GM19193 (cell line): ENCODE data around the gene GAB2.

Source experiments
- POLR2A ChIP-seq: IDR thresholded peaks from 4 replicates; pipeline ENCODE4 v1.6.1; 2011; ENCODE audit not compliant: insufficient read depth, insufficient read length; ENCODE audit errors: extremely low read depth

GAB2 gene

DNA sequence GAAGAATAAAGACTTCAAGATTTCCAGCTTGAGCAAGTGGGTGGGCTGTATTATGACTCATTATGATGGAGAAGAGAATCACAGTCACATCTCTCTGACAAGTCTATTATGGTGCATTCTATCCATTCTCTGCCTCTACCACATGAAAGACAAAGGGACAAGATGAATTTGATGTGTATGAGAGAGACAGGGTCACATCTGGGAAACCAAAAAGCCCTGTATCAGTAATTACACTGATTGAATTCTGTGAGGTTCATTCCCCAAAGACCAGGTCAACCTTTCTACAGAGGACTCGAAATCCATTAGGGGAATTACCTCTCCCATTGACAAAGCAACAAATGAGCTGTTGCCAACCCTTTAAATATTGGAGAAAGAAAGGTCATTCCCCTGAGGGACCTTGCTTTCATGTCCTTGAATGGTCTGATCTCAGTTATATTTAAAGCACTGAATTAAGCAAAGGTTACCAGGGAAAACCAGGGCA, 119.3 kb downstream of the GAB2 start:
- TF ChIP-seq POLR2A: no peak

DNA sequence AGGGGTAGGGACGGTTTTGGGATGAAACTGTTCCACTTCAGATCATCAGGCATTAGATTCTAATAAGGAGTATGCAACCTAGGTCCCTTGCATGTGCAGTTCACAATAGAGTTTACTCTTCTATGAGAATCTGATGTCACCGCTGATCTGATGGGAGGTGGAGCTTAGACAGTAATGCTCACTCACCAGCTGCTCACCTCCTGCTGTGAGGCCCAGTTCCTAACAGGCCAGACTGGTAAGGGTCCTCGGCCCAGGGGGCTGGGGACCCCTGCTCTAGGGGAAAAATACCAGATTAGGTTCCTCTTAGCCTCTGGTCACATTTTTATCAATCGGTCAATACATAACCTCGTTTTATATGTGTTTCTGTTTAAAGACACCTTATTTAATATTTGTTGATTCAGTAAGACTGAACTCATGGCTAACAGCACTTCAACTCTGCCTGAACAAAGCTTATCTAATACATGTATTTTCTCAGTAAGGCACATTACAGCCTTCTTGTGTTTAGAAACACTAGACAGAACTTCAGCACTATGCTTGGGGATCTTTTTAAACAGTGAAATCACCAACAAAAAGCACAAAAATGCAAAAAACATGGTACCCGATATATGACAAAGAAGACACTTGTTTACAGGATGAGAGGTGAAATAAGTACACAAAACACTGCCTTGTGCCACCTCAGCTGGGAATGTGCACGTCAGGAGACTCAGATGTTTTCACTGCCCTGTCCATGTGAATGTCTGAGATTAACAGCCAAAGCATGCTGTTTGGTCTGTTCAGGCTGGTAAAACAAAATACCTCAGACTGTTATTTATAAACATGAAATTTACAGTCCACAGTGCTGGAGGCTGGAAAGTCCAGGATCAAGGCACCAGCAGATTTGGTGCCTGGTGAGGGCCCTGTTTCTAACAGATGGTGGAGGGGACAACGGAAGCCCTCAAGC, 121.4 kb downstream of the GAB2 start:
- TF ChIP-seq POLR2A: no peak

DNA sequence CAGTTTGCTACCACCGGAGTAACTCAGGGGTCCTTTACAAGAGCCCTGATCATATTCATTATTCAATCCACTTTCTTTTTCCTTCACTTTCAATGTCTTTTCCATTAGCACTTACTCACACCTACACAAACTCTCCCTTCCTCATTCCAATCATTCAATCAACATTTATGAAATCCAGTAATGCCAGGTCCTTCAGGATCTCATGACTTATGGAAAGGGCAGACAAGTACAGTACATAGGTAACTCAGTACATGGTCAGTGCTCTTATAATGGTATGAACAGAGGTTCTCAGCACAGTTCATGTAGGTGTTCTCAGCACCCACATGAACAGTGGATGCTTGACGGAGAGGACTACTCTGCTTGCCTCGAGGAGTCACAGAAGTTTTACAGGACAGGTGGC, 122.3 kb downstream of the GAB2 start:
- TF ChIP-seq POLR2A: no peak

DNA sequence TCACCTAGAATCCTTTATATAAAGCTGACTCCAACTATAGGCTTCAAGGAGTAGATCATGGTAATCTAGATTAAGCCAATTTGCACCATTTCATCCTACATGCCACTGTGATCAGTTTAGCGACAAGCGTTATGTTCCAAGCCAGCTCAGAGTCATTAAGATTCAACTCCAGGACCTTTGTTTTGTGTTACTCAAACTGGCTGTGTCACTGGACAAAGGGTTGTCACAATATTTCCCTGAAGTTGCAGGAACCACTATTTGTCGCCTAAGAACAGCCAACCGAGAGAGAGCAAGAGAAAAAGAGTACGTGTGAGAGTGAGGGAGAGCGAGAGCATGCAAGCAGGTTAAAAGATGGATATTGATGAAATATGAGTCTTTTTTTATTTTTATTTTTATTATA, 124.1 kb downstream of the GAB2 start:
- no peak for TF ChIP-seq POLR2A

DNA sequence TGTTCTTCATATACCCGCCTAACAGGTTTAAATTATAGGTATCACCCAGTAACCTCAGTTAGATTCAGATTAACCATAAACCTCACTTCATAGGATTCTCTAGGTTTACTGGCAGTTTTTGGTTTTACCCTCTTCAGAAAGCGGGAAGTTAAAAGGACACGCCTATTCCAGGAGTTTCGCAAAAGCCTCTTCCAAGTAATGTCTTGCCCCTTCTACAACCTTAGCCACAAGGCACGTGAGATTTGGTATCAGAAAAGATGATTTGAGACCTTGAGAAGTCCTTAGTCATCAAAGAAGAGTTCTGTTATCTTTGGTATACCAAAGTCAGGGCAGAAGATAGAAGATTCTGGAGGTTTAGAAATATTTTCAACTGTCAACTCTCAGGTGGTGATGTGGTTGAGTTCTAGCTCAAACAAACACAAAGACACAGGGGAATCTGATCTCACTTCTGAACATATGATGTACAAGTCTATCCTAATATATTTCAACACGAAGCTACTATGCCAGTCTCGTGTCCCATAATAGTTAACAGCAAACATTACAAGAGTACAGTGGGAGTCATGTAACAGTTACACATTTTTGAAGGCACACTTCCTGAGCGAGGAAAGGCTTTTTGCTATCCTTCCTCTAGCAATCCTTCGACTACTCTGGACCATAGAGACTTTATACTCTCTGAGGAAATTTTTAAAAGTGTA, 125.4 kb downstream of the GAB2 start:
- TF ChIP-seq POLR2A: no peak

DNA sequence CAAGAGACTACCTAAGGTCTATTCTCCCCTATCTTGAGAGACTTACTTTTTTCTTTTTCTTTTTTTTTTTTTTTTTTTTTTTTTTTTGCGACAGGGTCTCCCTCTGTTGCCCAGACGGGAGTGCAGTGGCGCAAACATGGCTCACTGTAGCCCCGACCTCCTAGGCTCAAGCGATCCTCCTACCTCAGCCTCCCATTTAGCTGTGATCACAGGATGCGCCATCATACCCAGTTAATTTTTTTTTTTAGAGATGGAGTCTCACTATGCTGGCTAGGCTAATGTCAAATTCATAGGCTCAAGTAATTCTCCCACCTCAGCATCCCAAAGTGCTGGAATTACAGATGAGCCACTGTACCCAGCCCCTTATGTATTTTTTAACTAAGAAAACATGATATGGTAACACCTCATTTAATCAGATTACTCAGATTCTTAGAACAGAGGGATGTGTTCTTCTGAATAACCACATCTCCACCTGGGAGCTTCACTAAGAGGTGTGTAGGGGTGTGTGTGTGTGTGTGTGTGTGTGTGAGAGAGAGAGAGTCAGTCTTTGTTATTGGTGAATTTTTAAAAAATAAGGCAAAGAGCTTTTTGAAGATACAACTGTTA, 126.0 kb downstream of the GAB2 start:
- TF ChIP-seq POLR2A: no peak

DNA sequence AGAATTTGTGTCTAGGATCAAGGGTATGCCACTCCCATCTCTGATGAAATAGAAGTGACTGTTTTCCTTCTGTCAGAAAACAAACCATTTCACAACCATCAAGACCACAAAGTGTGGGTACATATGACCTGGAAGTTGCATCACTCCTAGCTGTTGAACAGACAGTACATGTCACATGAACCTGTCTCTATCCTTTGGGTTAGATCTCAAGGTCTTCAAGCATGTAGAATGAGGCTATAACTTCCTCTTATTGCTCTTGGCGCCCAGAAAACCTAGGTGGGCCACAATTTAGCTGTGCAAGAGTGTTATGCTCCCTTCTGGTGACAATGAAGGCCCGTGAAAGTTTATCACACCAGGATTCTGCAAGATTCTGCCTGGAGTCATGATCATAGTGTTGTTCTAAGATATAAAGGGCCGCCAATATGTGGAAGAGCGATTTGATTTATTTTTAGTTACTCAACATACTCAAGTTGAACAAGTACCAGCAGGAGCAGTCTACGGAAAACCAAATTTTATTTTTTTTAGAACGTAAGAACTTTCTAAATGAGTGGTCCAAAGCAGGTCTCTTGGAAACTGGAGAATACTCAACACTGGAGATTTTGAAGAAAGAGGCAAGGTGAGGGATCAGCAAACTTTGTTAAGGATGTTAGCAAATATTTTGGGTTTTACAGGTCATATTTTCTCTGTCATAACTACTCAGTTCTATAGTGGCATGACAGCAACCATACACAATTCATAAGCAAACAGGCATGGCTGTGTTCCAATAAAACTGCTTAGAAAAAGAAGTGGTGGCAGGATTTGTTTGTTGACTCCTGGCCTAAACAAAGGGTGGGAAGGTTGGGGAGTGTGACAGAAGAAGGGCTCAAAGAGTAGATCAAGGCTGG, 127.1 kb downstream of the GAB2 start:
- no peak for TF ChIP-seq POLR2A

DNA sequence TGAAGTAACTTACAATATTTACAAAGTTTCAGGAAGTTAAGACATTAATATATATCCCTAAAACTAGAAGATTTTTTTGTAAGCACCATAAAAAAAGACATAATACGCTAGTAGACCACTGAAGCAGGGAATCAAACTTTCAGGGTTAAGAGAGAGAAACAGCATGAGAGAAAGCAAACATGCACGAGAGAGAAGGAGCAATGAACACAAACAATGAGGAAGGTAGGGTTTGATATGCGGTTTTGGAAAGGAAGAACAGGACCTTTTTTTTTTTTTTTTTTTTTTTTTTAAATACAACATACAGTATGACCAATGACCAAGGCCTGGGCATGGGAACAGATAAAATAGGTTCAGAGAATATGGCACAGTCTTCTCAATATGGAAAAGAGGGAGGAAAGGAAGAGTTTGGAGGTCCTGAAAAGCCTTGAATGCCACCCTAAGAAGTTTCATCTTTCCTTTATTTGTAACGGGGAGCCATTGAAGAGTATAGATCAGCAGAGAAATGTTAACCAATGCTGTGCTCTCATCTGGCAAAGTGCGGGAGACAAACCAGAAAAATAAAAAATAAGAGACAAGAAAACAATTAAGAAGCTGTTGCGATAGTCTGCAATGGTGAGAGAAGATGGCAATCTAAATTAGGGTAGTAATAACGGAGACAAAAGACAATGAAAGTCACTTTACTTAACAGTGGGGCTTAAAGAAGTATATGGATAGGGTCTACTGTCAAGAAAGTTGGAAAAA, 127.9 kb downstream of the GAB2 start:
- no peak for TF ChIP-seq POLR2A

DNA sequence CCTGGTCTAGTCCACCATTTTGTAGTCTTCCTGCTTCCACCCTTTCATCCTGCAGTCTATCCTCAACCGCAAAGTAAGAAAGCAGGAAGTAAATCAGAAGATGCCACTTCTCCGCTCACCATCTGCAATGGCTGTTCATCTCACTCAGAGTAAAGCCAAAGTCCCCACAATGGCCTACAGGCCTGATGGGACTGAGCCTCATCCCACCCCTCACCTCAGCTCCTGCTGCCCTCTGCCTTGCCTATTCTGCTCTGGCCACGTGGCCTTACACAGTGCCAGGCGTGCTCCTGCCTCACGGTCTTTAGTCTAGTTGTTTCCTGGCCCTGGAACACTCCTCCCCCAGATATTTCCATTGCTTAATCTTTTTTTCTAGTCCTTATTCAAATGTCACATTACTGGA, 133.4 kb downstream of the GAB2 start:
- TF ChIP-seq POLR2A: no peak

DNA sequence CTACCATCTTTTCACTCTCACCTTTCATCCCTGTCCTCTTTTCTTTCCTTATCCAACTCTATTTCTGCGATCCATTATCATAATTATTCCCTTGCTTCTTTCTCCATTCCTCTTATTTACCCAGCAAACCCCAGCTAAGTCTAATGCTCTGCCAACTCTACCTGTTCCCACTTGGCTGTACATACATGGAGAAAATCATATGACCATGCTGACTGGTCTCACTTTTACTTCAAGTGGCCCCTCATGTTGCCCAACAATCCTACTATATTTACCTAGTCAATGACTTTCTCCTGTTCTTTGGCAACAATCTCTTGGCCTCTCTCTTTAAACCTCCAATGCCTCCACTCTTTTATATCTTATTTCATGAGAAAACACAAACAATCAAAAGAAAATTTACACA, 134.8 kb downstream of the GAB2 start:
- no peak for TF ChIP-seq POLR2A

DNA sequence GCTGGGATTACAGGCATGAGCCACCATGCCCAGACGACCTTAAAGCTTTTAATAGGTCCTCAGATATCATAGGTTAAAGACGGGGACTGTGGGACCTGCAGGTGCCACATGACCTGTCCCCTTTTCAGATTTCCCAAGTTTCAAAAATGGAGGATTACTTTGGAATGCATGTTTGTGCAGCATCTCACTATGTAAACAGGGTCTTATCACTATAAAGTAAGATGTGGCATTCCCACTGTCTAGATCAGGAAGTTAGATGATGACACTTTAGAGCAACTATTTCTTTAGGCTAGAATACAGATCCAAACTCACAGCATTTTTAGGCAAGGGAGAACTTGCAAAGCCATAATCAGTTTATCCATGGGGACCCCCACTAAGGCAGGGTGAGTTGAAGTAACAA, 136.1 kb downstream of the GAB2 start:
- TF ChIP-seq POLR2A: no peak

DNA sequence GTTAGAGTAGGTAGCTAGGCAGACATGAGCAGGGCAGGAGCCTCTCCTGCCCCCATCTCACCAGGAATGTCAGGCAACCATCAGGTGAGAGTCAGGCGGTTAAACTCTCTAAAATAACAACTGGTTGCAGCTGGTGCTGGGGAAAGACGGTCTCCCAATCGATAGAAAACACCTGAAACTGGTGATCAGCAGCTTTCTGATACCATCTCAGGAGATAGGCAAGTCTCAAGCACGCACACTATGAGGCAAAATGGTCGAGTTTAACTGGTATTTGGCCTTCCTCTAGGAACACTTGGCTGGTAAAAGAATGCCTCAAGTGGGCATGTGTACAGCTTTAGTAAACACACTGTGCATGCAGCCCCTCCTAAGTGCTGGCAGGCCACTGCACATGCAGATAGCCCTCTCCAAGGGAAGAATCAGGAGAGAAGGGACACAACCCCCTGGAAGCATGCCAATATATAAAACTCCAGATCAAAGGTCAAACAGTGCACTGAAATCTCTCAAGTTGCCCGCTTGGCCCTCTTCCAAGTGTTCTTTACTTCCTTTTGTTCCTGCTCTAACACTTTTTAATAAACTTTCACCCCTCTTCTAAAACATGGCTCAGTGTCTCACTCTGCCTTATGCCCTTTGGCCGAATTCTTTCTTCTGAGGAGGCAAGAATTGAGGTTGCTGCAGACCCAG, 140.2 kb downstream of the GAB2 start:
- no peak for TF ChIP-seq POLR2A

DNA sequence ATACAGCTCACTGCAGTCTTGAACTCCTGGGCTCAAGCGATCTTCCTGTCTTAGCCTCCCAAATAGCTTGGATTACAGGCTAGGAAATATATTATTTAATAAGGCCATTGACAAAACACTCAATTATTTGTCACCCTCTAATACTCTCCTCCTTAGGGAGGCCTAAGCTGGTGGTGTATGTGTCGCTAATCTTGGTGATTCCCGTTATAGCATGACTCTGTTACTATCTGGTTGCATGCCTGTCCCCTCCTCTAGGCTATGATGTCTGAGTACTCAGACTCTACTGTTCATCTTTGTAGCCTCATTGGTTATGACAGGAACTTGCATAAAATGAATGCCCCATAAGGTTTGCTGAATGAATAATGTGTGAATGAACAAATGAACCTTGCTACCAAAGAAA, 141.3 kb downstream of the GAB2 start:
- no peak for TF ChIP-seq POLR2A
